ENCODE measurements around the gene FLNB. TPM values are rescaled to one million over a fixed set of nuclear protein-coding genes. Genes with fewer than 3 reads are reported as not detected.
"Not testable (repeated sequence)": the region's sequence is repeated elsewhere in the genome, so short reads cannot be mapped to it uniquely, and the experiment has no call there.

FLNB gene
- total and polyA plus RNA-seq, 3 experiments from 2014 or later, result 11.5 to 12.8 (median 12.2) TPM

GRCh38 chr3:58051658-58052261 is 43.5 kb downstream of the FLNB start:
- H3K4me3 ChIP-seq (ENCODE audit: low read length); H3K9me3 ChIP-seq (ENCODE audit: low read length); H3K9me3 Mint-ChIP-seq; H3K27ac ChIP-seq (ENCODE audit: low read depth, low read length); H3K4me1 ChIP-seq (ENCODE audit: insufficient read depth, low read length); H3K36me3 ChIP-seq (ENCODE audit: insufficient read depth, low read length); H3K4me1 Mint-ChIP-seq; CTCF ChIA-PET; H3K4me3 Mint-ChIP-seq; POLR2A ChIA-PET; DNase-seq; H3K36me3 Mint-ChIP-seq; H3K27me3 ChIP-seq (ENCODE audit: insufficient read depth, low read length, poor library complexity, severe bottlenecking); H3K27me3 Mint-ChIP-seq: not testable (repeated sequence)
- H3K27ac Mint-ChIP-seq, result peak overlapping the region in 1 of 8 donors; percentile 70

GRCh38 chr3:58052373-58053273 is 44.4 kb downstream of the FLNB start:
- no peaks in the 10 kb centered on the region for H3K36me3 ChIP-seq (ENCODE audit: insufficient read depth, low read length)
- ChIA-PET CTCF (no interaction called here), POLR2A (no interaction called here)
- no peak overlapping the region for H3K4me3 ChIP-seq (ENCODE audit: low read length)
- no peak for DNase-seq
- H3K4me1 ChIP-seq (ENCODE audit: insufficient read depth, low read length), result no peaks in the 10 kb centered on the region
- no peaks in the 10 kb centered on the region for H3K9me3 ChIP-seq (ENCODE audit: low read length)
- Mint-ChIP-seq H3K9me3 (no peaks in the 10 kb centered on the region), H3K27ac (peak overlapping the region in 1 of 8 donors; percentile 72), H3K36me3 (peaks cover 0 to 6% (median 4%) of the 10 kb centered on the region in 3 donors), H3K27me3 (peaks cover 0 to 2% of the 10 kb centered on the region in 2 donors), H3K4me1 (peaks cover 0 to 10% (median 0%) of the 10 kb centered on the region in 3 donors), H3K4me3 (no peak overlapping the region)
- H3K27me3 ChIP-seq (ENCODE audit: insufficient read depth, low read length, poor library complexity, severe bottlenecking), result no peaks in the 10 kb centered on the region
- no peak overlapping the region for H3K27ac ChIP-seq (ENCODE audit: low read depth, low read length)

- POLR2A ChIA-PET, result no interaction called here
- H3K36me3 Mint-ChIP-seq, result peaks cover 0 to 6% (median 4%) of the 10 kb centered on the region in 3 donors
- H3K27me3 Mint-ChIP-seq, result no peaks in the 10 kb centered on the region
Observed at GRCh38 chr3:58054652-58055051, 46.4 kb downstream of the FLNB start.

GRCh38 chr3:58055314-58055713 is 47.1 kb downstream of the FLNB start:
- ChIA-PET CTCF (no interaction called here), POLR2A (no interaction called here)
- no peaks in the 10 kb centered on the region for H3K36me3 ChIP-seq (ENCODE audit: insufficient read depth, low read length)
- Mint-ChIP-seq H3K27me3 (no peaks in the 10 kb centered on the region), H3K4me1 (peaks cover 0 to 10% (median 0%) of the 10 kb centered on the region in 3 donors), H3K36me3 (peaks cover 0 to 6% (median 4%) of the 10 kb centered on the region in 3 donors), H3K27ac (peak overlapping the region in 1 of 8 donors; percentile 56), H3K4me3 (no peak overlapping the region), H3K9me3 (no peaks in the 10 kb centered on the region)
- H3K4me1 ChIP-seq (ENCODE audit: insufficient read depth, low read length), result no peaks in the 10 kb centered on the region
- H3K4me3 ChIP-seq (ENCODE audit: low read length), result no peak overlapping the region
- H3K27me3 ChIP-seq (ENCODE audit: insufficient read depth, low read length, poor library complexity, severe bottlenecking), result no peaks in the 10 kb centered on the region
- DNase-seq, result no peak
- H3K9me3 ChIP-seq (ENCODE audit: low read length), result no peaks in the 10 kb centered on the region
- H3K27ac ChIP-seq (ENCODE audit: low read depth, low read length), result no peak overlapping the region

More at GRCh38 chr3:58054652-58055051, 46.4 kb downstream of the FLNB start:
- Histone ChIP-seq H3K4me1 (ENCODE audit: insufficient read depth, low read length) (no peaks in the 10 kb centered on the region), H3K36me3 (ENCODE audit: insufficient read depth, low read length) (no peaks in the 10 kb centered on the region), H3K9me3 (ENCODE audit: low read length) (no peaks in the 10 kb centered on the region), H3K27me3 (ENCODE audit: insufficient read depth, low read length, poor library complexity, severe bottlenecking) (no peaks in the 10 kb centered on the region), H3K27ac (ENCODE audit: low read depth, low read length) (no peak overlapping the region), H3K4me3 (ENCODE audit: low read length) (no peak overlapping the region)
- peaks cover 0 to 10% (median 0%) of the 10 kb centered on the region in 3 donors for H3K4me1 Mint-ChIP-seq
- H3K4me3 Mint-ChIP-seq, result no peak overlapping the region
- H3K27ac Mint-ChIP-seq, result no peak overlapping the region
- CTCF ChIA-PET, result no interaction called here
- DNase-seq, result no peak
- no peaks in the 10 kb centered on the region for H3K9me3 Mint-ChIP-seq

- H3K4me1 ChIP-seq (ENCODE audit: insufficient read depth, low read length); POLR2A ChIA-PET; H3K27ac Mint-ChIP-seq; H3K27ac ChIP-seq (ENCODE audit: low read depth, low read length); H3K9me3 ChIP-seq (ENCODE audit: low read length); CTCF ChIA-PET; H3K4me3 Mint-ChIP-seq; H3K36me3 ChIP-seq (ENCODE audit: insufficient read depth, low read length); H3K9me3 Mint-ChIP-seq; H3K36me3 Mint-ChIP-seq; H3K27me3 Mint-ChIP-seq; DNase-seq; H3K4me3 ChIP-seq (ENCODE audit: low read length); H3K27me3 ChIP-seq (ENCODE audit: insufficient read depth, low read length, poor library complexity, severe bottlenecking); H3K4me1 Mint-ChIP-seq: not testable (repeated sequence)
Observed at GRCh38 chr3:58055891-58056290, 47.7 kb downstream of the FLNB start.

GRCh38 chr3:58058361-58059263 is 50.4 kb downstream of the FLNB start:
- Mint-ChIP-seq H3K9me3 (no peaks in the 10 kb centered on the region), H3K4me3 (no peak overlapping the region), H3K27ac (no peak overlapping the region), H3K4me1 (peaks cover 0 to 6% (median 0%) of the 10 kb centered on the region in 3 donors), H3K27me3 (no peaks in the 10 kb centered on the region), H3K36me3 (peaks cover 0 to 8% (median 4%) of the 10 kb centered on the region in 3 donors)
- ChIA-PET CTCF (no interaction called here), POLR2A (no interaction called here)
- H3K27ac ChIP-seq (ENCODE audit: low read depth, low read length), result no peak overlapping the region
- DNase-seq, result no peak
- H3K27me3 ChIP-seq (ENCODE audit: insufficient read depth, low read length, poor library complexity, severe bottlenecking), result no peaks in the 10 kb centered on the region
- H3K4me3 ChIP-seq (ENCODE audit: low read length), result no peak overlapping the region
- no peaks in the 10 kb centered on the region for H3K9me3 ChIP-seq (ENCODE audit: low read length)
- no peaks in the 10 kb centered on the region for H3K36me3 ChIP-seq (ENCODE audit: insufficient read depth, low read length)
- H3K4me1 ChIP-seq (ENCODE audit: insufficient read depth, low read length), result peaks cover 9% of the 10 kb centered on the region

- Histone ChIP-seq H3K4me1 (ENCODE audit: insufficient read depth, low read length) (peaks cover 9% of the 10 kb centered on the region), H3K27me3 (ENCODE audit: insufficient read depth, low read length, poor library complexity, severe bottlenecking) (no peaks in the 10 kb centered on the region), H3K36me3 (ENCODE audit: insufficient read depth, low read length) (no peaks in the 10 kb centered on the region), H3K4me3 (ENCODE audit: low read length) (no peak overlapping the region), H3K27ac (ENCODE audit: low read depth, low read length) (no peak overlapping the region), H3K9me3 (ENCODE audit: low read length) (no peaks in the 10 kb centered on the region)
- H3K4me1 Mint-ChIP-seq, result peaks cover 0 to 4% (median 0%) of the 10 kb centered on the region in 3 donors
- H3K9me3 Mint-ChIP-seq, result no peaks in the 10 kb centered on the region
- H3K4me3 Mint-ChIP-seq, result no peak overlapping the region
- ChIA-PET CTCF (interaction anchor here (0.5 kb wide), 1 partner anchor 11 kb away, joined by 3 read pairs; no protein-coding TSS in a partner anchor), POLR2A (no interaction called here)
- peaks cover 0 to 6% (median 4%) of the 10 kb centered on the region in 3 donors for H3K36me3 Mint-ChIP-seq
- H3K27me3 Mint-ChIP-seq, result no peaks in the 10 kb centered on the region
- no peak for DNase-seq
- peak overlapping the region in 1 of 8 donors; percentile 19 for H3K27ac Mint-ChIP-seq
Observed at GRCh38 chr3:58059349-58060321, 51.4 kb downstream of the FLNB start.

Measured in CD8-positive, alpha-beta memory T cell (primary cell).